HFFc6 (cell line): ENCODE results near the gene NNT. TPM values are rescaled to one million over a fixed set of nuclear protein-coding genes. Genes with fewer than 3 reads are reported as not detected.
A peak's percentile ranks its signal among the peaks of the same experiment; 100 is the strongest.
"Not testable (repeated sequence)": the region's sequence is repeated elsewhere in the genome, so short reads cannot be mapped to it uniquely, and the experiment has no call there.

Experiments used
- DNase-seq: peaks from one replicate; pipeline ENCODE4 v3.0.0-alpha.2; 2018
- H3K27ac Mint-ChIP-seq: 2 replicates; pipeline ENCODE4 v1.8.0; 2020; ENCODE audit warnings: mild to moderate bottlenecking, mixed read lengths
- H3K27me3 Mint-ChIP-seq: 2 replicates; pipeline ENCODE4 v1.8.0; 2021; ENCODE audit warnings: mild to moderate bottlenecking, moderate library complexity, mixed read lengths; ENCODE audit not compliant: insufficient read depth
- H3K36me3 Mint-ChIP-seq: 2 replicates; pipeline ENCODE4 v1.8.0; 2021; ENCODE audit warnings: low read depth, mixed read lengths
- H3K4me1 Mint-ChIP-seq: 2 replicates; pipeline ENCODE4 v1.8.0; 2020; ENCODE audit warnings: low read depth, mixed read lengths
- H3K4me3 Mint-ChIP-seq: 2 replicates; pipeline ENCODE4 v1.8.0; 2020; ENCODE audit warnings: mild to moderate bottlenecking, moderate library complexity, mixed read lengths
- H3K9me3 Mint-ChIP-seq: 2 replicates; pipeline ENCODE4 v1.8.0; 2020; ENCODE audit warnings: mild to moderate bottlenecking, mixed read lengths
- total RNA-seq, 6 experiments: library from RNA; stranded (reverse); fragmentation: NEBNext Ultra II Directional; extraction: Animal tissue kit (Norgen Biotek cat#: 25700); gene quantifications; 2 replicates in 1 of 6; 3 replicates in 5 of 6; pipeline ENCODE4 v1.2.3, GENCODE V29; 2021
- TF ChIP-seq, protein P1 (sequence below): fragments of 200-600 bp; sonication (generic); IDR thresholded peaks from 2 replicates; pipeline ENCODE4 v1.5.0; 2021; ENCODE audit warnings: antibody characterized with exemption, mild to moderate bottlenecking

NNT gene
- total RNA-seq, 6 experiments from 2014 or later = 52.9 to 64.0 (median 59.6) TPM

DNA sequence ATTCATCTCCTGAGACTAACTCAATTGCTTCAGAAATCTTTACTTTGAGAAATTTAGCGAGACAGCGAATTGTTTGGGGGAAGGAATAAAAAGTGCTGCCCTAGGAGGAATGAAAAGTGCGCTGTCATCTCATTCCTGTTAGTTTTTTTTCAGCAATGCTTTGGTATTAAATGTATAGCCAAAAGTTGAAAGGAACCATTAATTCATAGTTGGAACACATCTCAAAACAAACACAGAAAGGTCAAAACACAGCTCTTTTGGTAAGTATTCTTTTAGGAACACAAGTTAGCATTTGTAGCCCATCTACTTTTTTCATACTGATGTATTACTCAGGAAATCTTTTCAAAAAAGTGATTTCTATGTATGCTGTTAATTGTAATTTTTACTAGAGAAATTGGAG lies 109.1 kb downstream of the NNT start:
- Mint-ChIP-seq H3K27ac (no peak overlapping the region), H3K27me3 (peaks cover 2% of the 10 kb centered on the region; the same call in 1 of the 2 replicates), H3K4me3 (no peak overlapping the region), H3K9me3 (no peaks in the 10 kb centered on the region), H3K4me1 (peaks cover 10% of the 10 kb centered on the region), H3K36me3 (no peaks in the 10 kb centered on the region)
- no peak for DNase-seq
- TF ChIP-seq, protein P1, sequence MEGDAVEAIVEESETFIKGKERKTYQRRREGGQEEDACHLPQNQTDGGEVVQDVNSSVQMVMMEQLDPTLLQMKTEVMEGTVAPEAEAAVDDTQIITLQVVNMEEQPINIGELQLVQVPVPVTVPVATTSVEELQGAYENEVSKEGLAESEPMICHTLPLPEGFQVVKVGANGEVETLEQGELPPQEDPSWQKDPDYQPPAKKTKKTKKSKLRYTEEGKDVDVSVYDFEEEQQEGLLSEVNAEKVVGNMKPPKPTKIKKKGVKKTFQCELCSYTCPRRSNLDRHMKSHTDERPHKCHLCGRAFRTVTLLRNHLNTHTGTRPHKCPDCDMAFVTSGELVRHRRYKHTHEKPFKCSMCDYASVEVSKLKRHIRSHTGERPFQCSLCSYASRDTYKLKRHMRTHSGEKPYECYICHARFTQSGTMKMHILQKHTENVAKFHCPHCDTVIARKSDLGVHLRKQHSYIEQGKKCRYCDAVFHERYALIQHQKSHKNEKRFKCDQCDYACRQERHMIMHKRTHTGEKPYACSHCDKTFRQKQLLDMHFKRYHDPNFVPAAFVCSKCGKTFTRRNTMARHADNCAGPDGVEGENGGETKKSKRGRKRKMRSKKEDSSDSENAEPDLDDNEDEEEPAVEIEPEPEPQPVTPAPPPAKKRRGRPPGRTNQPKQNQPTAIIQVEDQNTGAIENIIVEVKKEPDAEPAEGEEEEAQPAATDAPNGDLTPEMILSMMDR = no peak

GRCh38 chr5:43719783-43720182 lies 116.8 kb downstream of the NNT start:
- H3K4me3 Mint-ChIP-seq, H3K27ac Mint-ChIP-seq, H3K4me1 Mint-ChIP-seq, H3K36me3 Mint-ChIP-seq, H3K27me3 Mint-ChIP-seq, DNase-seq, H3K9me3 Mint-ChIP-seq: not testable (repeated sequence)

DNA sequence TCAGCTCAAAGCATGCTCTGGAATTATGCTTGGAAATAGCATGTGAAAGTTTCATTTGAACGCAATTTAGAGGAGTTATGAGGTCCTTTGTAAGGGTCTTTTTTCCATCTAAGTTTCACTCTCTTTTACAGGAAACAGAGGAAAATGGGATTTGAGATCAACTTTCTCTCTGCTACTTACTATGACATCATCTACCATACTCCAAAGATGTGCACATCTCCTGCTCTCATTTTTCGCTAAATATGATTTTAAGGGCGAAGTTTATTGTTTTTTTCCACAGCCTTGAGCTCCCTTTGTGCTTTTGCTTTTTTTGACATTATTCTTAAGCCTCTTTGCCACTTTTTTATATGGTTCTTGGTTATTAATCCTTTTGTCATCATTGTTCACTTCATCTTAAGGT lies 125.6 kb downstream of the NNT start:
- TF ChIP-seq, protein P1 = no peak
- no peak for DNase-seq
- Mint-ChIP-seq H3K27me3 (no peaks in the 10 kb centered on the region; the same call in 1 of the 2 replicates), H3K4me1 (no peaks in the 10 kb centered on the region), H3K27ac (no peak overlapping the region), H3K36me3 (no peaks in the 10 kb centered on the region), H3K4me3 (no peak overlapping the region), H3K9me3 (no peaks in the 10 kb centered on the region)

DNA sequence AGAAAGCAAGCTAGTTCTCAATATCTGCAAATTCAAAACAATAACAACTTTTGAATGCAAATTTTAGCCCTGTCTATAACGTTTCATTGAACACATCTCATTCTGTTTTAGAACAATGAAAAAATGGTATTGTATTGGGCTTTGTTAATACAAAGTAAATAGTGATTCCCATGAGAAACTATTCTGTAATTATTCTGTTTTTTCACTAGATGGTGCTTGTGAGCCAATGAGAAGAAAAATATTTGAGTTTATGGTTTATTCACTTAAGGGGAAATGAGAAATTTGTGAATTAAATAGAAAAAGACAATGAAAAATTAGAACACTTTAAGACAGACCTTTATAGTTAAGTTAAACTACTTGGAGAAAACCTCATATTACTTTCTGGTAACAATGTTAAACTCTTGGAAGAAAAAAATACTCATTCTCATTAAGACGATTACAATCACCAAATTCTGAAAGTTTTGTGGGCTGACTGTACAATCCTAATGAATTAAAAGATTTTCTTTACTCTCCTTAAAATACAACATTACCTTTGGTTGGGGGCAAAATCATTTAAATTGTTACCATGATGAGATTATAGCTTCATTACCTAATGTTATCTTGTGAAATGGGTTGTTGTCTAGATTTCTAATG lies 127.0 kb downstream of the NNT start:
- peak; percentile 25 for DNase-seq
- H3K36me3 Mint-ChIP-seq = no peaks in the 10 kb centered on the region
- H3K9me3 Mint-ChIP-seq = no peaks in the 10 kb centered on the region
- no peak overlapping the region for H3K4me3 Mint-ChIP-seq
- H3K27ac Mint-ChIP-seq = no peak overlapping the region
- H3K4me1 Mint-ChIP-seq = no peaks in the 10 kb centered on the region
- TF ChIP-seq, protein P1 = peak; percentile 79
- no peaks in the 10 kb centered on the region; the same call in 1 of the 2 replicates for H3K27me3 Mint-ChIP-seq

DNA sequence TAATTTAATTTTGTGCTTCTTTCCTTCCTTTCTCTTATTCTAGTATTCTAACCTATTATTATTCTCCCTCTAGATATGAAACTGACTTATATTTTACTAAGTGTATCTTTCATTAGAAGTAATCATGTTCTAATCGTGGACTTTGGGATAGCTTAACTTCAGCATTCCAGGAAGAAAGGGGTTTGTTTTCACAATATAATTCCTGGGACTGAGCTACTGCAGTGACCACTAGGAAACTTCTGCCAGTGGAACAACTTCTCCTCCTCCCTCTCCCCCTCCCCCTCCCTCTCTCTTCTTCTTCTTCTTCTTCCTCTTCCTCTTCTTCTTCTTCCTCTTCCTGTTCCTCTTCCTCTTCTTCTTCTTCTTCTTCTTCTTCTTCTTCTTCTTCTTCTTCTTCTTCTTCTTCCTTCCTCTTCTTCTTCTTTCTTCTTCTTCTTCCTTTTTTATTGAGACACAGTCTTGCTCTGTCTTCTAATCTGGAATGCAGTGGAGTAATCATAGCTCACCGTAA lies 127.9 kb downstream of the NNT start:
- TF ChIP-seq, protein P1 = no peak
- Mint-ChIP-seq H3K4me1 (no peaks in the 10 kb centered on the region), H3K4me3 (no peak overlapping the region), H3K27ac (no peak overlapping the region), H3K36me3 (no peaks in the 10 kb centered on the region), H3K27me3 (no peaks in the 10 kb centered on the region; the same call in 1 of the 2 replicates), H3K9me3 (no peaks in the 10 kb centered on the region)
- DNase-seq = no peak

GRCh38 chr5:43731573-43731972 lies 128.6 kb downstream of the NNT start:
- Mint-ChIP-seq H3K4me3 (no peak overlapping the region), H3K27me3 (no peaks in the 10 kb centered on the region; the same call in 1 of the 2 replicates), H3K27ac (no peak overlapping the region), H3K4me1 (no peaks in the 10 kb centered on the region), H3K9me3 (no peaks in the 10 kb centered on the region), H3K36me3 (no peaks in the 10 kb centered on the region)
- TF ChIP-seq, protein P1 = no peak
- DNase-seq = no peak

GRCh38 chr5:43745923-43746548 lies 143.1 kb downstream of the NNT start:
- not testable (repeated sequence) for H3K36me3 Mint-ChIP-seq

More at GRCh38 chr5:43745923-43746548, 143.1 kb downstream of the NNT start:
- not testable (repeated sequence) for H3K4me3 Mint-ChIP-seq, H3K4me1 Mint-ChIP-seq, H3K27ac Mint-ChIP-seq, H3K9me3 Mint-ChIP-seq, H3K27me3 Mint-ChIP-seq, DNase-seq
